ENCODE data around the gene EXOC6B. TPM values are rescaled to one million over a fixed set of nuclear protein-coding genes. Genes with fewer than 3 reads are reported as not detected.
"Not testable (repeated sequence)": the region's sequence is repeated elsewhere in the genome, so short reads cannot be mapped to it uniquely, and the experiment has no call there.

EXOC6B gene
- total RNA-seq, 1 experiment from 2014 or later: 34.3 TPM

DNA sequence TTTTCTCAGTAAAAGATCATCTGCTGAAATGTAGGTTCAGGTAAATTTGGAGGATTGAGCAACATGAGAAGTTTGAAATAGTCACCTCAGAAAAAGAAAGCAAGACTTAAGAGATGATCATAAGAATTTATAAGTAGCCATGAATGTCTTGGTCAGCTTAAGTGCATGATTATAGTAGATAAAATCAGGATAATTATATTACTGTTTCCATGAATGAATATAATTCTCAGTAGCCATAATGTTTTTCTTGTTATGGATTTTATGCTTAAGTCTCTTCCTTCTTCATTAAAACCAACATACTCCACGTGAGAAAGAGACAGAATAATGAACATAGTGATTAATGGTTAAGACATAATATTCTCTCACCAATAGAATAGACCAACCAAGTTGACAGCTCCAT lies 223.7 kb downstream of the EXOC6B start:
- no TSS peak for BruUV-seq (replicated peaks)
- Histone ChIP-seq H3K27me3 (ENCODE audit: insufficient read depth, low read depth) (no peaks in the 10 kb centered on the region), H3K9me3 (ENCODE audit: insufficient read depth, low read depth) (no peaks in the 10 kb centered on the region), H3K9me2 (ENCODE audit: insufficient read depth) (no peaks in the 10 kb centered on the region), H2AFZ (no peak overlapping the region), H4K20me1 (ENCODE audit: insufficient read depth) (no peaks in the 10 kb centered on the region; the same call in none of the 2 replicates), H3K4me2 (no peak overlapping the region), H3K4me3 (no peak overlapping the region), H3F3A (ENCODE audit: insufficient read depth, low read depth) (no peaks in the 10 kb centered on the region), H3K4me1 (replicated peaks; ENCODE audit: insufficient read depth) (no peaks in the 10 kb centered on the region), H3K36me3 (ENCODE audit: low read depth) (no peaks in the 10 kb centered on the region), H3K27ac (no peak overlapping the region), H3K79me2 (ENCODE audit: low read depth) (no peaks in the 10 kb centered on the region)
- POLR2A ChIA-PET (ENCODE audit: unreplicated experiment): no interaction called here
- DNase-seq: no peak
- TF ChIP-seq, protein P1, sequence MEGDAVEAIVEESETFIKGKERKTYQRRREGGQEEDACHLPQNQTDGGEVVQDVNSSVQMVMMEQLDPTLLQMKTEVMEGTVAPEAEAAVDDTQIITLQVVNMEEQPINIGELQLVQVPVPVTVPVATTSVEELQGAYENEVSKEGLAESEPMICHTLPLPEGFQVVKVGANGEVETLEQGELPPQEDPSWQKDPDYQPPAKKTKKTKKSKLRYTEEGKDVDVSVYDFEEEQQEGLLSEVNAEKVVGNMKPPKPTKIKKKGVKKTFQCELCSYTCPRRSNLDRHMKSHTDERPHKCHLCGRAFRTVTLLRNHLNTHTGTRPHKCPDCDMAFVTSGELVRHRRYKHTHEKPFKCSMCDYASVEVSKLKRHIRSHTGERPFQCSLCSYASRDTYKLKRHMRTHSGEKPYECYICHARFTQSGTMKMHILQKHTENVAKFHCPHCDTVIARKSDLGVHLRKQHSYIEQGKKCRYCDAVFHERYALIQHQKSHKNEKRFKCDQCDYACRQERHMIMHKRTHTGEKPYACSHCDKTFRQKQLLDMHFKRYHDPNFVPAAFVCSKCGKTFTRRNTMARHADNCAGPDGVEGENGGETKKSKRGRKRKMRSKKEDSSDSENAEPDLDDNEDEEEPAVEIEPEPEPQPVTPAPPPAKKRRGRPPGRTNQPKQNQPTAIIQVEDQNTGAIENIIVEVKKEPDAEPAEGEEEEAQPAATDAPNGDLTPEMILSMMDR (conservative IDR thresholded peaks at IDR 0.05): no peak
- TF ChIP-seq EZH2 (IDR thresholded peaks at IDR 0.05; ENCODE audit: low read depth): no peak
- intact Hi-C loops (cut with micrococcal nuclease; ENCODE audit: unreplicated experiment): no loop called here
- CTCF ChIA-PET: no interaction called here

DNA sequence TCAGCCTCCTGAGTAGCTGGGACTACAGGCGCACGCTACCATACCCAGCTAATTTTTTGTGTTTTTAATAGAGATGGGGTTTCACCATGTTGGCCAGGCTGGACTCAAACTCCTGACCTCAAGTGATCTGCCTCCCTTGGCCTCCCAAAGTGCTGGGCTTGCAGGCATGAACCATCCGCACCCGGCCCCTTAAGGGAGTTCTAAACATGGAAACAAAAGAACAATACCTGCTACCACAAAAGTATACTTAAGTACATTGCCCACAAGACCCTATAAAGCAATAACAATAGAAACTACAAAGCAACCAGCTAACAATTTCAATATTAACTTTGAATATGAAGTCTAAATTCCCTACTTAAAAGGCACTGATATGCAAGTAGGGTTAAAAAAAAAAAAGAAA lies 242.0 kb downstream of the EXOC6B start:
- H4K20me1 ChIP-seq (ENCODE audit: insufficient read depth); H3K4me3 ChIP-seq; CTCF ChIA-PET; H3F3A ChIP-seq (ENCODE audit: insufficient read depth, low read depth); H3K27ac ChIP-seq; H3K79me2 ChIP-seq (ENCODE audit: low read depth); H3K9me2 ChIP-seq (ENCODE audit: insufficient read depth); DNase-seq; H3K4me1 ChIP-seq (replicated peaks; ENCODE audit: insufficient read depth); H2AFZ ChIP-seq; H3K27me3 ChIP-seq (ENCODE audit: insufficient read depth, low read depth); H3K9me3 ChIP-seq (ENCODE audit: insufficient read depth, low read depth); H3K36me3 ChIP-seq (ENCODE audit: low read depth); BruUV-seq (replicated peaks); H3K4me2 ChIP-seq: not testable (repeated sequence)
- intact Hi-C loops (cut with micrococcal nuclease; ENCODE audit: unreplicated experiment): loop anchor here (5.0 to 10.0 kb wide), 2 partner anchors 281 to 422 kb away; no protein-coding TSS in a partner anchor
- POLR2A ChIA-PET (ENCODE audit: unreplicated experiment): interaction anchor here (0.6 kb wide), 1 partner anchor 591 kb away, joined by 4 read pairs; no protein-coding TSS in a partner anchor

DNA sequence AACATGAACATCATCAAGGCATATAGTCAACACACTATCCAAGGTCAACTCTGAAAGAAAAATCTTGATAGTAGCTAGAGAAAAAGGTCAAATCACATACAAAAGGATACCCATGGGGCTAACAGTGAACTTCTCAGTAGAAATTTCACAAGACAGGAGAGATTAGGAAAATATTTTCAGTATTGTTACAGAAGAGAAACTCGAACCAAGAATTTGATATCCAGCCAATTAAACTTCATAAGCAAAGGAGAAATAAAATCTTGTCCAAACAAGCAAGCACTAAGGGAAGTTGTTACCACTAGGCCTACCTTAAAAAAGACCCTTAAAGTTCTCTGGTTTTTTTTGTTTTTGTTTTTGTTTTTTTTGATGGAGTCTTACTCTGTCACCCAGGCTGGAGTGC lies 242.5 kb downstream of the EXOC6B start:
- H3K27ac ChIP-seq: no peak overlapping the region
- ChIA-PET POLR2A (ENCODE audit: unreplicated experiment) (interaction anchor here (0.6 kb wide), 1 partner anchor 590 kb away, joined by 4 read pairs; no protein-coding TSS in a partner anchor), CTCF (no interaction called here)
- H4K20me1 ChIP-seq (ENCODE audit: insufficient read depth): peaks cover 5% of the 10 kb centered on the region; the same call in 1 of the 2 replicates
- no peaks in the 10 kb centered on the region for H3K79me2 ChIP-seq (ENCODE audit: low read depth)
- no peak for TF ChIP-seq EZH2 (IDR thresholded peaks at IDR 0.05; ENCODE audit: low read depth)
- TF ChIP-seq, protein P1 (conservative IDR thresholded peaks at IDR 0.05): no peak
- no peak overlapping the region for H2AFZ ChIP-seq
- H3K4me3 ChIP-seq: no peak overlapping the region
- no TSS peak for BruUV-seq (replicated peaks)
- H3K27me3 ChIP-seq (ENCODE audit: insufficient read depth, low read depth): no peaks in the 10 kb centered on the region
- H3K9me3 ChIP-seq (ENCODE audit: insufficient read depth, low read depth): no peaks in the 10 kb centered on the region
- no peaks in the 10 kb centered on the region for H3K4me1 ChIP-seq (replicated peaks; ENCODE audit: insufficient read depth)
- no peaks in the 10 kb centered on the region for H3K9me2 ChIP-seq (ENCODE audit: insufficient read depth)
- intact Hi-C loops (cut with micrococcal nuclease; ENCODE audit: unreplicated experiment): loop anchor here (5.0 to 10.0 kb wide), 2 partner anchors 281 to 421 kb away; no protein-coding TSS in a partner anchor
- H3K4me2 ChIP-seq: no peak overlapping the region
- no peaks in the 10 kb centered on the region for H3K36me3 ChIP-seq (ENCODE audit: low read depth)
- H3F3A ChIP-seq (ENCODE audit: insufficient read depth, low read depth): no peaks in the 10 kb centered on the region; the same call in 1 of the 2 replicates
- DNase-seq: no peak
